Activated naive CD8-positive, alpha-beta T cell (primary cell): ENCODE results near the gene ANGPTL1.
"Not testable (repeated sequence)": the region's sequence is repeated elsewhere in the genome, so short reads cannot be mapped to it uniquely, and the experiment has no call there.

ENCODE experiments used
- H3K27ac Mint-ChIP-seq: one replicate; pipeline ENCODE4 v1.8.0; 2021; ENCODE audit warnings: mixed read lengths
- H3K27me3 Mint-ChIP-seq: one replicate; pipeline ENCODE4 v1.8.0; 2021; ENCODE audit warnings: mixed read lengths
- H3K36me3 Mint-ChIP-seq: one replicate; pipeline ENCODE4 v1.8.0; 2021; ENCODE audit warnings: mixed read lengths
- H3K4me1 Mint-ChIP-seq: one replicate; pipeline ENCODE4 v1.8.0; 2021; ENCODE audit warnings: low read depth, mixed read lengths
- H3K4me3 Mint-ChIP-seq: one replicate; pipeline ENCODE4 v1.8.0; 2021; ENCODE audit warnings: mild to moderate bottlenecking, mixed read lengths
- H3K9me3 Mint-ChIP-seq: one replicate; pipeline ENCODE4 v1.8.0; 2021; ENCODE audit warnings: low read depth, mixed read lengths

Gene ANGPTL1

GRCh38 chr1:178877896-178878295, 7.0 kb upstream of the ANGPTL1 start:
- no peak overlapping the region for H3K4me3 Mint-ChIP-seq
- no peaks in the 10 kb centered on the region for H3K4me1 Mint-ChIP-seq
- H3K27me3 Mint-ChIP-seq = no peaks in the 10 kb centered on the region
- H3K36me3 Mint-ChIP-seq = peaks cover 8% of the 10 kb centered on the region
- no peak overlapping the region for H3K27ac Mint-ChIP-seq
- no peaks in the 10 kb centered on the region for H3K9me3 Mint-ChIP-seq

- H3K36me3 Mint-ChIP-seq = peaks cover 6% of the 10 kb centered on the region
- no peak overlapping the region for H3K4me3 Mint-ChIP-seq
- H3K4me1 Mint-ChIP-seq = no peaks in the 10 kb centered on the region
- H3K27me3 Mint-ChIP-seq = no peaks in the 10 kb centered on the region
- no peaks in the 10 kb centered on the region for H3K9me3 Mint-ChIP-seq
- no peak overlapping the region for H3K27ac Mint-ChIP-seq
Measured at GRCh38 chr1:178875936-178876335, 5.1 kb upstream of the ANGPTL1 start.

GRCh38 chr1:178874966-178875365, 4.1 kb upstream of the ANGPTL1 start:
- H3K27ac Mint-ChIP-seq = no peak overlapping the region
- H3K4me3 Mint-ChIP-seq = no peak overlapping the region
- H3K27me3 Mint-ChIP-seq = no peaks in the 10 kb centered on the region
- H3K9me3 Mint-ChIP-seq = no peaks in the 10 kb centered on the region
- no peaks in the 10 kb centered on the region for H3K4me1 Mint-ChIP-seq
- peaks cover 5% of the 10 kb centered on the region for H3K36me3 Mint-ChIP-seq

GRCh38 chr1:178871551-178872320, 859 bp upstream of the ANGPTL1 start:
- H3K4me3 Mint-ChIP-seq = no peak overlapping the region
- no peaks in the 10 kb centered on the region for H3K27me3 Mint-ChIP-seq
- peaks cover 3% of the 10 kb centered on the region for H3K36me3 Mint-ChIP-seq
- H3K9me3 Mint-ChIP-seq = no peaks in the 10 kb centered on the region
- H3K27ac Mint-ChIP-seq = no peak overlapping the region
- H3K4me1 Mint-ChIP-seq = no peaks in the 10 kb centered on the region

- Mint-ChIP-seq H3K4me3 (no peak overlapping the region), H3K4me1 (no peaks in the 10 kb centered on the region), H3K36me3 (peaks cover 2% of the 10 kb centered on the region), H3K27me3 (no peaks in the 10 kb centered on the region), H3K9me3 (no peaks in the 10 kb centered on the region), H3K27ac (no peak overlapping the region)
Measured at GRCh38 chr1:178870221-178870620, 656 bp downstream of the ANGPTL1 start.

GRCh38 chr1:178869119-178869697, 1.7 kb downstream of the ANGPTL1 start:
- Mint-ChIP-seq H3K9me3 (no peaks in the 10 kb centered on the region), H3K4me1 (no peaks in the 10 kb centered on the region), H3K27me3 (no peaks in the 10 kb centered on the region), H3K36me3 (no peaks in the 10 kb centered on the region), H3K4me3 (no peak overlapping the region), H3K27ac (no peak overlapping the region)

GRCh38 chr1:178868706-178869105, 2.2 kb downstream of the ANGPTL1 start:
- no peaks in the 10 kb centered on the region for H3K27me3 Mint-ChIP-seq
- no peak overlapping the region for H3K4me3 Mint-ChIP-seq
- H3K4me1 Mint-ChIP-seq = no peaks in the 10 kb centered on the region
- no peaks in the 10 kb centered on the region for H3K9me3 Mint-ChIP-seq
- H3K27ac Mint-ChIP-seq = no peak overlapping the region
- H3K36me3 Mint-ChIP-seq = no peaks in the 10 kb centered on the region

GRCh38 chr1:178867670-178868069, 3.2 kb downstream of the ANGPTL1 start:
- no peak overlapping the region for H3K4me3 Mint-ChIP-seq
- H3K27ac Mint-ChIP-seq = no peak overlapping the region
- H3K4me1 Mint-ChIP-seq = no peaks in the 10 kb centered on the region
- H3K9me3 Mint-ChIP-seq = no peaks in the 10 kb centered on the region
- no peaks in the 10 kb centered on the region for H3K36me3 Mint-ChIP-seq
- H3K27me3 Mint-ChIP-seq = no peaks in the 10 kb centered on the region

- no peaks in the 10 kb centered on the region for H3K9me3 Mint-ChIP-seq
- H3K27ac Mint-ChIP-seq = no peak overlapping the region
- no peaks in the 10 kb centered on the region for H3K4me1 Mint-ChIP-seq
- peaks cover 5% of the 10 kb centered on the region for H3K36me3 Mint-ChIP-seq
- H3K27me3 Mint-ChIP-seq = no peaks in the 10 kb centered on the region
- H3K4me3 Mint-ChIP-seq = no peak overlapping the region
Measured at GRCh38 chr1:178864326-178864725, 6.6 kb downstream of the ANGPTL1 start.

- Mint-ChIP-seq H3K4me3 (no peak overlapping the region), H3K4me1 (no peaks in the 10 kb centered on the region), H3K36me3 (peaks cover 7% of the 10 kb centered on the region), H3K27ac (no peak overlapping the region), H3K27me3 (no peaks in the 10 kb centered on the region), H3K9me3 (no peaks in the 10 kb centered on the region)
Measured at GRCh38 chr1:178862864-178863263, 8.0 kb downstream of the ANGPTL1 start.

- Mint-ChIP-seq H3K9me3 (no peaks in the 10 kb centered on the region), H3K27me3 (no peaks in the 10 kb centered on the region), H3K27ac (no peak overlapping the region), H3K36me3 (peaks cover 7% of the 10 kb centered on the region), H3K4me3 (no peak overlapping the region), H3K4me1 (no peaks in the 10 kb centered on the region)
Measured at GRCh38 chr1:178862416-178862815, 8.5 kb downstream of the ANGPTL1 start.

GRCh38 chr1:178857126-178857525, 13.8 kb downstream of the ANGPTL1 start:
- Mint-ChIP-seq H3K9me3 (no peaks in the 10 kb centered on the region), H3K4me3 (no peak overlapping the region), H3K27ac (no peak overlapping the region), H3K4me1 (no peaks in the 10 kb centered on the region), H3K36me3 (peaks cover 7% of the 10 kb centered on the region), H3K27me3 (no peaks in the 10 kb centered on the region)

GRCh38 chr1:178849918-178850317, 21.0 kb downstream of the ANGPTL1 start:
- H3K4me1 Mint-ChIP-seq = no peaks in the 10 kb centered on the region
- no peak overlapping the region for H3K27ac Mint-ChIP-seq
- H3K4me3 Mint-ChIP-seq = no peak overlapping the region
- peaks cover 2% of the 10 kb centered on the region for H3K36me3 Mint-ChIP-seq
- no peaks in the 10 kb centered on the region for H3K27me3 Mint-ChIP-seq
- no peaks in the 10 kb centered on the region for H3K9me3 Mint-ChIP-seq

- not testable (repeated sequence) for H3K4me3 Mint-ChIP-seq, H3K4me1 Mint-ChIP-seq, H3K9me3 Mint-ChIP-seq, H3K36me3 Mint-ChIP-seq, H3K27ac Mint-ChIP-seq, H3K27me3 Mint-ChIP-seq
Measured at GRCh38 chr1:178847919-178848318, 23.0 kb downstream of the ANGPTL1 start.

- H3K27me3 Mint-ChIP-seq = no peaks in the 10 kb centered on the region
- no peaks in the 10 kb centered on the region for H3K4me1 Mint-ChIP-seq
- no peaks in the 10 kb centered on the region for H3K9me3 Mint-ChIP-seq
- peaks cover 2% of the 10 kb centered on the region for H3K36me3 Mint-ChIP-seq
- H3K27ac Mint-ChIP-seq = no peak overlapping the region
- H3K4me3 Mint-ChIP-seq = no peak overlapping the region
Measured at GRCh38 chr1:178847396-178847849, 23.5 kb downstream of the ANGPTL1 start.

GRCh38 chr1:178846306-178846705, 24.6 kb downstream of the ANGPTL1 start:
- no peak overlapping the region for H3K27ac Mint-ChIP-seq
- no peak overlapping the region for H3K4me3 Mint-ChIP-seq
- peaks cover 2% of the 10 kb centered on the region for H3K36me3 Mint-ChIP-seq
- no peaks in the 10 kb centered on the region for H3K4me1 Mint-ChIP-seq
- no peaks in the 10 kb centered on the region for H3K9me3 Mint-ChIP-seq
- H3K27me3 Mint-ChIP-seq = no peaks in the 10 kb centered on the region
